GM19240 (cell line): ENCODE data around the gene MZT1.

ENCODE experiments used
- DNase-seq: peaks from one replicate; pipeline ENCODE4 v3.0.0; 2011; ENCODE audit warnings: low spot score; ENCODE audit not compliant: insufficient read length

MZT1 gene

GRCh38 chr13:72686766-72687165 lies 40.7 kb downstream of the MZT1 start:
- DNase-seq, result no peak

- no peak for DNase-seq
Measured at GRCh38 chr13:72680353-72680752, 47.1 kb downstream of the MZT1 start.

DNA sequence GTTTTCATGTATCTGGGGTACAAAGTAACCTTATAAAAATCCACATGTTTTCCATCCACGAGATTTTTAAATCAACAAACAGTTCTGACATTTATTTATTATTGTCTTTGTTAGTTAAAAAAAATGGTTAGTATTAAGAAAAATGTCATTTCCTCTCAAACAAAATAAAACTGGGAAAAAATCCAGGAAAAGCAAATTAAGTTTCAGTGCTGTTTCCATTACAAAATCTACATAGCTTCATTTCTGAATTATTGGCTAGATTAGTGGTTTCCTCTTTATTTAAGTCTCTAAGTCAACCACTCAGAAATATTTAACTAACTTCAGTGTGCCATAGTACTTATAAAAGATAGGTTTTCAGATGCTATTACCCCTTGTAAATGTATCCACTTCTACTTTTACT lies 49.1 kb downstream of the MZT1 start:
- DNase-seq, result no peak

DNA sequence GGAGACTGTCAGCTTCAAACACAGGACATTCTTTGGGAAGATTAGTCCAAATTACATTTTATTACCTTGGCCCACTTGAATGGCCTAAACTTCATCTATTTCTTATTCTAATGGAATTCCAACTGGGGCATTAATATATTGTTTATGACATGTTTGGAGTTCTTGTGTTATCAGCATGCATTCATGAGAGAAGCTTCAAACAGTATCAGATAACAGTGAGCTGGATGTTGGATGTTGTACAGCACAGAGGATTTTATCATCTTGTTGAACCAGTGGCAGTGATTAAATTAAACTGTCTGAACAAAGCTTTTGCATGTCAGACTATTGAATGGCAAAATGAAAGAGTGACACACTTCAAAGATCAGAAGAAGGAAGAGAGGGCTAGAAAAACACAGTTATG lies 50.0 kb downstream of the MZT1 start:
- no peak for DNase-seq

- DNase-seq, result no peak
Measured at GRCh38 chr13:72666391-72666790, 61.0 kb downstream of the MZT1 start.

GRCh38 chr13:72662548-72662947 lies 64.9 kb downstream of the MZT1 start:
- no peak for DNase-seq
